GM18858 (cell line): ENCODE measurements around the gene GMEB1.
"Not testable (repeated sequence)": the region's sequence is repeated elsewhere in the genome, so short reads cannot be mapped to it uniquely, and the experiment has no call there.

ENCODE experiments used
- ATAC-seq: cut with Tn5 transposase; IDR thresholded peaks from one replicate; pipeline ENCODE4 v1.9.1; 2021; ENCODE audit not compliant: unreplicated experiment

Gene GMEB1

DNA sequence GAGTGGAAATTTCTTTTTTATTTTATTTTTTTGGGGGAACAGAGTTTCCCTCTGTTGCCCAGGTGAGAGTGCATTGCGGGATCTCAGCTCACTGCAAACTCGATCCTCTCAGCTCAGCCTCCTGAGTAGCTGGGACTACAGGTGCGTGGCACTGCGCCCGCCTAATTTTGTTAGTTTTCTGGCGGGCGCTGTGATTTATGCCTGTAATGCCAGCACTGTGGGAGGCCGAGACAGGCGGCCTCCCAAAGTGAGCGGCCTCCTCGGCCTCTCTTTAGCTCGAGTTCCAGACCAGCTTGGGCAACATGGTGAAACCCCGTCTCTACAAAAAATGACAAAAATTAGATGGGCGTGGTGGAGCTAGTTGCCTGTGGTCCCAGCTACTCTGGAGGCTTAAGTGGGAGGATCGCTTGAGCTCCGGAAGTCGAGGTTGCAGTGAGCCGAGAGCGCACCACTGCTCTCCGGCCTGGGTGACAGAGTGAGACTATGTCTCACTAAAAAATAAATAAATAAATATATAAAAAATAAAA, 2.7 kb downstream of the GMEB1 start:
- ATAC-seq, result no peak

GRCh38 chr1:28672971-28673370, 4.4 kb downstream of the GMEB1 start:
- not testable (repeated sequence) for ATAC-seq

- ATAC-seq, result no peak
Measured at GRCh38 chr1:28675924-28676257, 7.3 kb downstream of the GMEB1 start.

DNA sequence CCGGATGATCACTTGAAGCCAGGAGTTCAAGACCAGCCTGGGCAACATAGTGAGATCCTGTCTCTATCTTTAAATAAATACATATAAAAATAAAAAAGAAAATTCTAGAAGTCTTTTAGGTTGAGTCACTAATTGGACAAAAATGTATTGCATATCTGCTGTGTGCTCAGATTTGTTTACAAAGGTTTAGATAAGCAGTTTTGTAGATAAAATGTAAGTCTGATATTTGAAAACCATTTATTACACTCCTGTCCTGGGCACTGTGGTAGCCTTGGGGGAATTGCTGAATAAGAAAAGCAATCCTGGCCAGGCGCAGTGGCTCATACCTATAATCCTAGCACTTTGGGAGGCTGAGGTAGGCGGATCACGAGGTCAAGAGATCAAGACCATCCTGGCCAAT, 11.6 kb downstream of the GMEB1 start:
- ATAC-seq, result no peak

- ATAC-seq, result no peak
Measured at GRCh38 chr1:28682840-28683239, 14.3 kb downstream of the GMEB1 start.

GRCh38 chr1:28684937-28685336, 16.4 kb downstream of the GMEB1 start:
- ATAC-seq, result no peak

DNA sequence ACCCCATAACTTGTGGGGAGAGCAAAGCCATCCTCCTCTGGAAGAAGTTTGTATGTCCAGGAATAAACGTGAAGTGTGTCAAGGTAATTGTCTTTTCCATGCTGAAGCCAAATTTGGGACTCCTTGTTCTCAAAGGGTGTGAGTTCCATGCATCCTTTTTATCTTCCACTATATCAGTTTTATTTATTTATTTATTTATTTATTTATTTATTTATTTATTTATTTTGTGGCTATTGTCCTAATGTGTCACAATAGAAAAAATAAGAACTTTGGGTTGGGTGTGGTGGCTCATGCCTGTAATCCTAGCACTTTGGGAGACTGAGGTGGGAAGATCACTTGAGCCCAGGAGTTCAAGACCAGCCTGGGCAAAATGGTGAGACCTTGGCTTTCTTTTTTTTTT, 23.0 kb downstream of the GMEB1 start:
- ATAC-seq, result not testable (repeated sequence)

DNA sequence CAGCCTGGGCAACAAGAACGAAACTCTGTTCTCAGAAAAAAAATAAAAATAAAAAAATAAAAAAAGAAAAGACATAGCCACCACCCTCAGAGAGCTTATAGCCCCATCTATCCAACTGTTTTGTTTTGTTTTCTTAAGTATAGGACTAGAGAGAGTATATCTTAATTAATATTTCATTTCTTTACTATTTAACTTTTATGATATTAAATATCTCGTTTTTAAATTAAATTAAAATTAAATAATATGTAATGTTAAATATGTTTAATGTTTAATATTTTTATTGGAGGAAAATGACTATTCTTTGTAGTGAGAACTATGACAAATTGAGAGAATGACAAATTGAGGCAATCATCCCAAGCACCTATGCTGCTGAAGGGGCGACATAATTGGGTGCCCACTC, 35.0 kb downstream of the GMEB1 start:
- no peak for ATAC-seq

DNA sequence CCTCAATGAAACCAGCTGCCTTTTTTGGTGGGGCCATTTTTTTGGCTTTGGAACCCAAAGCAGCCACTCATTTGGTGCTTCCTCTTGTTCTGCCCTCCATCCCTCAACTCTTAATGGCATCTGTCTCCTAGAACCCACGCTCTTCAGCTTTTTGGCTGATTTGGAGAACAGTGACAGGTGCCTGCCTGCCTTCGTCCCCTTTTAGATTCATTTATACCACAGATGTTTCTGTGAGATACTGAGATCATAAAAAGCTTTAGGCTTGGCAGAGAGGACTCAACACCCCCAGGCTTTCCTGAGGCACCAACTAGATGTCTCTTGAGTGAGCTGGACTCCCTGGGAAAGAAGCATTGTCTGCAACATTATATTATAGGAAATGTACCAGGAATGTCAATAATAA, 47.8 kb downstream of the GMEB1 start:
- no peak for ATAC-seq

- ATAC-seq, result no peak
Measured at GRCh38 chr1:28718166-28718565, 49.6 kb downstream of the GMEB1 start.

DNA sequence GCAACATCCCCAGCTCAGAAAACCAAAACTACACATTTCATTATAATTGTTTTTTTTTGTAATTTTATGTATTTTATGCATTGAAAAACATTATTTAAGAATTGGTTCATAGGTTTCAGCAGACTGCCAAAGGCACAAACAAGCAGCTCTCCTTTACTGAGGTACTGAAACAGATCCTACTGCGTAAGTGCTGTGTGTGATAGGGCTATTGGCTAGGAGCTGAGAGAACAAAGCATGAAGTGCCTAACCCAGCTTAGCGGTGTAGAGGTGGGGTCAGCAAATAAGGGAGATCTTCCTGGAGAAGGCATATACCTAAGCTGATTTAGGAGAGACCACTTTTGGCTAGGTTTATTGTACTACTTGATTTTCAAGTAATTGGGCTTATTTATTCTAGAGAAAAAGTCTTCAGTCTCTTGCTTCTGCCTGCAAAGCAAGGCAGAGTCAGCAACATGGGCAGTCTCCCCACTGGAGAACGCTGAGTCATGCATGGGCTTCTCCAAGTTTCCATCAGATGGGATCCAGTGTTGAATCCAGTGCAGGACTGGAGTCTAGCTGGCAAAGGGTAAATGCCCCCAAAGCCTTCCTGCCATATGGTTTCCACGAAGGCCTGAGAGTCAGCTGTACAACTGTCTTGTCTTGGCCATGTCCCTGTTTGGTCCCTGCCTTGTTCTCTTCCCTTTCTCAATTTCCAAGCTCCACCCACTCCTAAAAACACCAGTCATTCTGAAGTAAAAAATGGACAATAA, 50.2 kb downstream of the GMEB1 start:
- no peak for ATAC-seq

GRCh38 chr1:28719332-28719619, 50.7 kb downstream of the GMEB1 start:
- ATAC-seq, result no peak

DNA sequence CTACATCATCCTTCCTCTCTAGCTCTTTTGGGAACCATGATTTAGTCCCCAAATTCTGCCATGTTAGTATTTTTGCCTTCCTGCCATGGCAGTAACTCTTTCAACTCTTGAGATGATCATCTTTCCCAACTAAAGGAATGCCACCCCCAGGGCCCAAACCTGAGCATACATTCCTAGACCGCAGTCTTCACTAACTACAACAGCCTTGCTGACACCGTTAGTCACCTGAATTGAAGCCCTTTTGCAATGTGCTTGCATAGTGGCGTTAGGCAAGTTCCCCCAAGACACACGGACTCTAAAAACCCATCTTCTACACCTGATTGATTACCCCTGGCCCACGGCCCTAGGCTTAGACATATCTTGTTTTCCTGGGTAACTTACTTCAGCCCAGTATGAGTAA, 51.8 kb downstream of the GMEB1 start:
- no peak for ATAC-seq

DNA sequence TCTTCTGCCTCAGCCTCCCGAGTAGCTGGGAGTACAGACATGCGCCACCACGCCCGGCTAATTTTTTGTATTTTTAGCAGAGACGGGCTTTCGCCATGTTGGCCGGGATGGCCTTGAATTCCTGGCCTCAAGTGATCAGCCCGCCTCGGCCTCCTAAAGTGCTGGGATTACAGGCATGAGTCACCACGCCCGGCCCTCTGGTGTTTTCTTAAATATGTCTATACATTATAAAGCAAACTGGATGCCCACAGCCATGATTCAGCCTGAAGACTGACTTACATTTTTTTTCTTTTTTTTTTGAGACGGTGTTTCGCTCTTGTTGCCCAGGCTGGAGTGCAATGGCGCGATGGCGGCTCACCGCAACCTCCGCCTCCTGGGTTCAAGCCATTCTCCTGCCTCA, 53.3 kb downstream of the GMEB1 start:
- not testable (repeated sequence) for ATAC-seq

- ATAC-seq, result not testable (repeated sequence)
Measured at GRCh38 chr1:28725365-28725764, 56.8 kb downstream of the GMEB1 start.

- ATAC-seq, result no peak
Measured at GRCh38 chr1:28735961-28736449, 67.4 kb downstream of the GMEB1 start.

DNA sequence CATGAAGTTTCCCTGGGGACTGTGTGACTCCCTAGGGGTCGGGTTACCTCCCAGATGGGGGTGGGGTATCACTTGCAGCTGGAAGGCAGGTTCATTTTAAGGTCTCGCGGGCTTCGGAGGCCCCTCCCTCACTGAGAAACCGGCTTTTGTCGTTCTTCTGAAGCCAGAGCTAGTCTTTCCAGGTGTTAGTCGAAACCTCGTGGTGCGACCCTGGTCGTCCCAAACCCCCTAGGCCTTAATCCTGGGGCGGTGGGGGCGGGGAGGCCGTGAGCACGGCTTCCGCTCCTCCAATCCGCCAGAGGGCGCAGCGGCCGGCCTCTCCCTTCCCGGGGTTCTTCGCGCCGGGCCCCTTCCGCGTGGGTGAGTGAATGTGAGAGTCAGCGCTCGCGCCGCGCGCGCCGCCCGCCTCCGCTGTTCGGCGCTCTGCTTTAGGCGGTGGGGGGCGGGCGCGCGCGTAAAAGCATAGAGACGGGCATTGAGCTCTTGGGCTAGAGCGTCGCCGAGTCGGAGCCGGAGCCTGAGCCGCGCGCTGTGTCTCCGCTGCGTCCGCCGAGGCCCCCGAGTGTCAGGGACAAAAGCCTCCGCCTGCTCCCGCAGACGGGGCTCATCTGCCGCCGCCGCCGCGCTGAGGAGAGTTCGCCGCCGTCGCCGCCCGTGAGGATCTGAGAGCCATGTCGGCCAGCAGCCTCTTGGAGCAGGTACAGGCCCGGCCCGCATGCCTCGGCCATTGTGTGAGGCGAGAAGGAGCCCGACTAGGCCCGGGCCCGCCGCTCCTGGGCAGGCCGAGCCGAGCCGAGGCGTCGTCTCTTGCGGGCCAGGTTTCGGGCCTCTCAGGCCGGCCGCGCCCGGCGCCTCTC, 68.1 kb downstream of the GMEB1 start, which contains the start of gene YTHDF2:
Gene YTHDF2, plus strand, starts transcription at position 491 of the 857 bp plus-strand sequence. Its CDS starts 181 bp downstream, at position 672.
- peak; percentile 65 for ATAC-seq

DNA sequence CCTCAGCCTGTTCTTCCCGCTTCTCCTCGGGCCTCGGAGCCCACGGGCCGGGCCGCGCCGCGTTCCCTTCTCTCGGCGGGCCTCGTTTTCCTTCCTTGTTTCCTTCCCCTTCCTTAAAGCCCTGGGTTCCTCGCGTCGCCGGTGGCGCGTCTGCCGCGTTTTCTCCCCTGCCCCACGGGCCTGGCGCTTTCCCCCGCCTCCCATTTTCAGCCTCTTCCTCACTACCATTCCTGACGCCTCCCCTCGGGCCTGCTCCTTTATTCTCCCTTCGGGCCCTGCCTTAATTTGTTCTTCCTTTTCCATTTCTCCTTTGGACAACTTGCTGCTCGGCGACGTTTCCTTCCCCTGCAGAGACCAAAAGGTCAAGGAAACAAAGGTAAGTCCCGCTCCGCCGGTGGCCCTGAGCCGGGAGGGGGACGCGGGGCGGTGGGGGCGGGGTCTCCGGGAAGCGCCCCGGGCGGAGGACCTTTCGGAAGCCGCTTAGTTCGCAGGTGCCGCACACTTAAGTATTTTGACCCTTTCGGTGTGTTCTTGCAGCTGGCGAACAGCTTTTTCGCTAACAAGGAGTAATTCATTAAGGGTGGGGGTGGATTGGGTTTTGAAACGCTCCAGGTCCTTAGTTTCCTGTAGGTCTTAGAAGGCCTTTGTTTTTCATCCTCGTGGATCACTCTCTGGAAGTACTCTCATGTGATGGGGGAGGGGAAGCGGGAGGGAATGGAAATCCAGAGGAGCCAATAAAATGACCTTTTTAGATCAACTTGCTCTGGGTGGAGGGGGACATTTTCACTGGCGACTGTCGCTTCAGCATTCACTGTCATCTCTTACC, 68.9 kb downstream of the GMEB1 start:
- ATAC-seq, result peak; percentile 15

GRCh38 chr1:28740118-28740517, 71.5 kb downstream of the GMEB1 start:
- ATAC-seq, result no peak

GRCh38 chr1:28744184-28744583, 75.6 kb downstream of the GMEB1 start:
- ATAC-seq, result no peak

DNA sequence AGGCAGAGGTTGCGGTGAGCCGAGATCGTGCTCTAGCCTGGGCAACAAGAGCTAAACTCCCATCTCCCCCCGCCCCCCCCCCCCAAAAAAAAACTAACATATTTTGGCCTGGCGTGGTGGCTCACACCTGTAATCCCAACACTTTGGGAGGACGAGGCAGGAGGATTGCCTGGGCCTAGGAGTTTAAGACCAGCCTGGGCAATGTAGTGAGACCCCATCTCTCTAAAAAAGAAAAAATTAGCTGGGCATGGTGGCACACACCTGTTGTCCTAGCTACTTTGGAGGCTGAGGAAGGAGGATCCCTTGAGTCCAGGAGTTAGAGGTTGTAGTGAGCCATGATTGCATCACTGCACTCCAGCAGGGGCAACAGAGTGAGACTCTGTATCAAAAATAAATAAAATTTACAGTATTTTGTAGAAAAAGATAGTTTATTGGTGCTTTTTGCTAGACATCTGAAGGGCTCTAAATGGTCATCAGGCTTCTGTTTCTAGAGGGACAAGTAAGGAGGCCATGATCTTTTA, 77.1 kb downstream of the GMEB1 start:
- no peak for ATAC-seq
